Activated CD8-positive, alpha-beta memory T cell treated with anti-CD3 and anti-CD28 coated beads, Interleukin-2, amount 50 U/mL, for 24 hours (primary cell): Measurements from ENCODE around the gene PRPF18.

Source experiments
- DNase-seq: peaks from one replicate; pipeline ENCODE4 v3.0.0-alpha.2; 2020; ENCODE audit errors: extremely low read depth

PRPF18 gene

GRCh38 chr10:13669182-13669855, 82.6 kb downstream of the PRPF18 start:
- DNase-seq = no peak

- no peak for DNase-seq
Measured at GRCh38 chr10:13669901-13670300, 83.1 kb downstream of the PRPF18 start.

GRCh38 chr10:13670311-13670710, 83.5 kb downstream of the PRPF18 start:
- no peak for DNase-seq

- no peak for DNase-seq
Measured at GRCh38 chr10:13671904-13672303, 85.1 kb downstream of the PRPF18 start.

GRCh38 chr10:13672548-13672947, 85.8 kb downstream of the PRPF18 start:
- no peak for DNase-seq

GRCh38 chr10:13673156-13673555, 86.4 kb downstream of the PRPF18 start:
- no peak for DNase-seq

- DNase-seq = no peak
Measured at GRCh38 chr10:13674645-13675588, 88.2 kb downstream of the PRPF18 start.

GRCh38 chr10:13678101-13678843, 91.5 kb downstream of the PRPF18 start:
- DNase-seq = no peak
